Common myeloid progenitor, CD34-positive (primary cell): ENCODE results near the gene ASAP3.
A peak's percentile ranks its signal among the peaks of the same experiment; 100 is the strongest.

ENCODE experiments used
- CTCF ChIA-PET: fragments of 350-600 bp; sonication (Branson Sonifier 250); formaldehyde crosslinking; loops from one replicate; lab custom pipeline; 2021; ENCODE audit warnings: antibody characterized with exemption; lab: Charles Lee
- POLR2A ChIA-PET: fragments of 350-600 bp; sonication (Branson Sonifier 250); formaldehyde crosslinking; loops from one replicate; lab custom pipeline; 2021; ENCODE audit warnings: antibody characterized with exemption; lab: Charles Lee
- DNase-seq, 3 donors: peaks; one replicate each; pipeline versions ENCODE4 v3.0.0 to v3.0.0-alpha.2; 2013
- H3K27ac ChIP-seq, 2 experiments: 1 replicate in 1 of 2; 2 replicates in 1 of 2; pipeline ENCODE4 v1.7.0; 2013; ENCODE audit warnings: inconsistent platforms in 2 of 2, low read length in 2 of 2, mild to moderate bottlenecking in 2 of 2, low read depth in 1 of 2, moderate library complexity in 1 of 2; ENCODE audit not compliant: severe bottlenecking in 2 of 2, insufficient read depth in 1 of 2, poor library complexity in 1 of 2
- H3K27me3 ChIP-seq, 5 experiments: replicated peaks in 2 of 5; 1 replicate in 3 of 5; 2 replicates in 2 of 5; pipeline versions ENCODE4 v1.6.1 to v1.7.0; 2013; ENCODE audit warnings: low read length in 4 of 5, mild to moderate bottlenecking in 2 of 5, moderate library complexity in 2 of 5, inconsistent platforms in 1 of 5; ENCODE audit not compliant: insufficient read depth in 5 of 5, control insufficient read depth in 4 of 5
- H3K36me3 ChIP-seq, 4 experiments: 1 replicate in 2 of 4; 2 replicates in 2 of 4; pipeline versions ENCODE4 v1.6.1 to v1.7.0; 2013; ENCODE audit warnings: low read length in 3 of 4, control low read depth in 1 of 4, mild to moderate bottlenecking in 1 of 4; ENCODE audit not compliant: control insufficient read depth in 4 of 4, insufficient read depth in 4 of 4
- H3K4me1 ChIP-seq, 4 experiments: 1 replicate in 3 of 4; 2 replicates in 1 of 4; pipeline versions ENCODE4 v1.6.1 to v1.7.1; 2013; ENCODE audit warnings: low read length in 3 of 4, mild to moderate bottlenecking in 3 of 4, control low read depth in 1 of 4, inconsistent platforms in 1 of 4, moderate library complexity in 1 of 4; ENCODE audit not compliant: control insufficient read depth in 4 of 4, insufficient read depth in 4 of 4; ENCODE audit errors: control extremely low read depth in 1 of 4
- H3K4me3 ChIP-seq, 7 experiments: 1 replicate in 4 of 7; 2 replicates in 3 of 7; pipeline versions ENCODE4 v1.5.1 to v1.7.0; 2013; ENCODE audit warnings: mild to moderate bottlenecking in 7 of 7, low read length in 6 of 7, moderate library complexity in 6 of 7, inconsistent platforms in 2 of 7, low read depth in 2 of 7, control low read depth in 1 of 7; ENCODE audit not compliant: insufficient read depth in 4 of 7, control insufficient read depth in 1 of 7; ENCODE audit errors: extremely low read depth in 1 of 7
- H3K9me3 ChIP-seq, 5 experiments: 1 replicate in 4 of 5; 2 replicates in 1 of 5; pipeline versions ENCODE4 v1.6.1 to v1.7.1; 2013; ENCODE audit warnings: low read length in 4 of 5, mild to moderate bottlenecking in 2 of 5, inconsistent platforms in 1 of 5, low read depth in 1 of 5, moderate library complexity in 1 of 5; ENCODE audit not compliant: control insufficient read depth in 4 of 5, insufficient read depth in 2 of 5; ENCODE audit errors: control extremely low read depth in 1 of 5
- WGBS: methylation state at CpG from one replicate; pipeline ENCODE4 v1.1.5; 2013; ENCODE audit not compliant: insufficient coverage; 5-methylcytosine and 5-hydroxymethylcytosine counted together

ASAP3 gene

DNA sequence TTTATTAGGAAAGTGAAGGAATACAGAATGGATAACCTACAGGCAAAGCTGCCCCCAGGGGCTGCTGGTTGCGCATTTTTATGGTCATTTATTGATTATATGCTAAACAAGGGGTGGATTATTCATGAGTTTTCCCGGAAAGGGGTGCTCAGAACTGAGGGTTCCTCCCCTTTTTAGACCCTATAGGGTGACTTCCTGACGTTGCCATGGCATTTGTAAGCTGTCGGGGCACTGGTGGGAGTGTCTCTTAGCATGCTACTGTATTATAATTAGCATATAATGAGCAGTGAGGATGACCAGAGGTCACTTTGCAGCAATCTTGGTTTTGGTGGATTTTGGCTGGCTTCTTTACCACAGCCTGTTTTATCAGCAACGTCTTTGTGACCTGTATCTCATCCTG lies 5.9 kb upstream of the ASAP3 start:
- no peak overlapping the region for H3K27ac ChIP-seq
- ChIA-PET CTCF (interaction anchor here (2.5 kb wide), 1 partner anchor 8 kb away, joined by 16 read pairs; no protein-coding TSS in a partner anchor), POLR2A (no interaction called here)
- WGBS, result 63% methylated on average over 3 of the region's 5 CpGs
- no peaks in the 10 kb centered on the region for H3K36me3 ChIP-seq
- no peaks in the 10 kb centered on the region for H3K9me3 ChIP-seq
- no peak overlapping the region for H3K4me3 ChIP-seq
- H3K4me1 ChIP-seq, result no peaks in the 10 kb centered on the region
- H3K27me3 ChIP-seq, result peaks cover 0 to 17% (median 8%) of the 10 kb centered on the region in 5 experiments
- DNase-seq, result no peak

DNA sequence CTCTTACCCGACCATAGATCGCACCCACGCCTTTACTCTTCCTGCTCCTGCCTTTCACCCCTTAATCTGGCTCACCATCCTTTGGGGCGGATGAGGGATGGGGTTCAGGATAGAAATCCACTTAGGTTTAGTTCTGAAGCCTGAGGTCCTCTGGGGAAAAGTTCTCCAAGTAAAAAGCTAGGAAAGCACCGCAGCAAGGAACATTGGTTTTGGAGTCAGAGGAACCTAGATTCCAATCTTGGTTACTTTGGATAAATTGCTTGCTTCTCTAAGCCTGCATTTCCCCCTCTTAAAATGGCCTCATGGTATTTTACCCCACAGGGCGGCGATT lies 988 bp upstream of the ASAP3 start:
- Histone ChIP-seq H3K36me3 (no peaks in the 10 kb centered on the region), H3K27ac (no peak overlapping the region), H3K4me1 (peaks cover 0 to 11% (median 9%) of the 10 kb centered on the region in 4 experiments), H3K9me3 (no peaks in the 10 kb centered on the region), H3K4me3 (peak overlapping the region in 1 of 7 experiments; percentile 74), H3K27me3 (peaks cover 3 to 40% (median 29%) of the 10 kb centered on the region in 5 experiments)
- CTCF ChIA-PET, result interaction anchor here (1.0 to 2.1 kb wide), 3 partner anchors 9 to 23 kb away, joined by 3 to 4 read pairs (median 4); no protein-coding TSS in a partner anchor
- DNase-seq, result no peak
- 100% methylated on average over 1 of the region's 7 CpGs for WGBS
- POLR2A ChIA-PET, result interaction anchor here (0.6 kb wide), 1 partner anchor 40 kb away, joined by 3 read pairs; no protein-coding TSS in a partner anchor

DNA sequence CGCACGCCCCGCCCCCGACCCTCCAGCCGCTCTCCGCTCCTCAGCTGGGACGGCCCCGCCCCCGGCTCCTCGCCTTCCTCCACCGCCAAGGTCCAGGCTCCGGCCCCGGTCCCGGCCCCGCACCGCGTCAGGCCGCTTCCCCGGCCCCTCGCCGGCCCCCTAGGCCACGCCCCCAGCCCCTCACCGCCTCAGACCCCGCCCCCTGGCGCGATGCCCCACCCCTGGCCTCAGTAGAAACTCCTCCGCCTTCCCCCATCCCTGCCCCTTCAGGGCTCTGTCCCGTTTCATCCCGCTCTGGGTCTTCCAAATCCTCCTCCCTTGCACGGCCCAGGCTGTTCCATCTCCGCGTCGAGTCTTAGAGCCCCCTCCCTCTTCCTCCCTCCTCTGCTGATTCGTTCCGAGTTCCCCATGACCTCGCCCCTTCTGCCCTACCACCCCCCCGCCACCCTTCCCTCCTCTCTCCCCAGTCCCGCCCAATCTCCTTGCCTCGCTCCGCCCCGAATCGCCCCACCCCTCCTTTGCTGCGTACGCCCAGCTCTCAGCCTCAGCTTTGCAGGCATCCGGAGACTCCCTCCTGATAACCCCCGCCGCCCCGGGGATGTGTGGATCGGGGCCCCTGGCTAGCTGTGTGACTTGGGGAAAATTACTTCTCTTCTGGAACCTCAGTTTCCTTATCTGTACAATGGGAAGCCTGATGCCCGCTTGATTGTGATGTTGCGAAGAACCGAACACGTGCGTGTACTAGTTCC lies 448 bp upstream of the ASAP3 start:
- POLR2A ChIA-PET, result interaction anchor here (0.6 kb wide), 2 partner anchors 12 to 41 kb away, joined by 3 read pairs; no protein-coding TSS in a partner anchor
- peak; percentile 90 to 96 (median 96) for DNase-seq
- Histone ChIP-seq H3K4me1 (peaks cover 0 to 11% (median 9%) of the 10 kb centered on the region in 4 experiments), H3K27ac (no peak overlapping the region), H3K4me3 (peak overlapping the region; percentile 39 to 74 (median 65)), H3K27me3 (peaks cover 3 to 38% (median 29%) of the 10 kb centered on the region in 5 experiments), H3K36me3 (no peaks in the 10 kb centered on the region), H3K9me3 (no peaks in the 10 kb centered on the region)
- WGBS, result under 1% methylated on average over 36 of the region's 54 CpGs
- CTCF ChIA-PET, result interaction anchor here (1.0 to 2.6 kb wide), 5 partner anchors 9 to 57 kb away, joined by 3 to 8 read pairs (median 4); no protein-coding TSS in a partner anchor

DNA sequence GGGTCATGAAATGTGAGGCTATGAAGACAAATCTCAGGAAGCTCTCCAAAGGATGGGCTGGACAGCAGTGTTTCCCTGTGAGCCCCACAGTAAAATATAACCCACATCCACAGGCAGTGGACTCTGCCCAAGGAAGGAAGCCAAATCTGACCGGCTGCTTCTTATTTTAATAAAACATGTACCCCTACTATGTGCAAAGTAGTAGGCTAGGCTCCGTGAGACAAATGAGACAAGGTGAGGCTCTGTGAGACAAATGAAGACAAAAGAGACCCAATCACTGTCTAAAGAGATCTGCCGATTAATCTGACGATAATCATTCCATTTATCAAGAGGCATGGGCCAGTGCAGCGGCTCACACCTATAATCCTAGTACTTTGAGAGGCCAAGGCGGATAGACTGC lies 2.1 kb downstream of the ASAP3 start:
- 100% methylated on average over 5 of the region's 6 CpGs for WGBS
- Histone ChIP-seq H3K27ac (no peak overlapping the region), H3K27me3 (peaks cover 3 to 37% (median 25%) of the 10 kb centered on the region in 5 experiments), H3K36me3 (no peaks in the 10 kb centered on the region), H3K4me3 (no peak overlapping the region), H3K9me3 (no peaks in the 10 kb centered on the region), H3K4me1 (peaks cover 0 to 11% (median 9%) of the 10 kb centered on the region in 4 experiments)
- ChIA-PET POLR2A (no interaction called here), CTCF (interaction anchor here (1.5 to 2.6 kb wide), 2 partner anchors 15 to 59 kb away, joined by 3 to 8 read pairs; no protein-coding TSS in a partner anchor)
- no peak for DNase-seq

DNA sequence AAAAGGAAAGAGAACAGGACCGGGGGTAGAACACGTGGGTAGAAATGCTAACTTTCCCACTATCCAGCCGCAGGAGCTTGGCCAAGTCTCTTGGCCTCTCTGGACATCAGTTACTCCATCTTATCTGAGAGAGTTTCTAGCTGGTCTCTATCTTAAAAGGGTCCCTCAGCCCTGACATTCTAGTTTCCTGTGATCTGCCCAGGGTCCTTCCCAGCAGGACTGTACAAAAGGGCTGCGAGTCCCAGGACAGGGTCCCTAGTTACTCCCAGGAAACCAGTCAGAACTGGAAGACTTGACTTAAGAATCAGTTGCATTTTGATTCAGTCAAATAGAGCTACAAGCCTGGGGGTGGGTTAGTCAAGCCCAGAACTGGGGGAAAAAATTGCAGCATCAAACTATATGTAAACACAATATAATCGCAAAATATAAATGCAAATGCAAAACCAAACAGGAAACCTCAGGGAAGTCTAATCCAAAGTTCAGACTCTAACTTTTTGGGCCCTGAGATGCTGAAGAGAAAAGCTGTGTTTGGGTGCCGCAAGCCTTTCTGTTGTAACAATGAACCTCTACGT lies 2.9 kb downstream of the ASAP3 start:
- WGBS, result 91% methylated on average over 4 of the region's 7 CpGs
- no peak for DNase-seq
- H3K9me3 ChIP-seq, result no peaks in the 10 kb centered on the region
- no peak overlapping the region for H3K27ac ChIP-seq
- H3K4me3 ChIP-seq, result no peak overlapping the region
- ChIA-PET CTCF (interaction anchor here (0.6 to 1.5 kb wide), 2 partner anchors 15 to 16 kb away, joined by 3 read pairs; no protein-coding TSS in a partner anchor), POLR2A (no interaction called here)
- peaks cover 3 to 36% (median 25%) of the 10 kb centered on the region in 5 experiments for H3K27me3 ChIP-seq
- H3K36me3 ChIP-seq, result no peaks in the 10 kb centered on the region
- H3K4me1 ChIP-seq, result peaks cover 0 to 11% (median 9%) of the 10 kb centered on the region in 4 experiments

DNA sequence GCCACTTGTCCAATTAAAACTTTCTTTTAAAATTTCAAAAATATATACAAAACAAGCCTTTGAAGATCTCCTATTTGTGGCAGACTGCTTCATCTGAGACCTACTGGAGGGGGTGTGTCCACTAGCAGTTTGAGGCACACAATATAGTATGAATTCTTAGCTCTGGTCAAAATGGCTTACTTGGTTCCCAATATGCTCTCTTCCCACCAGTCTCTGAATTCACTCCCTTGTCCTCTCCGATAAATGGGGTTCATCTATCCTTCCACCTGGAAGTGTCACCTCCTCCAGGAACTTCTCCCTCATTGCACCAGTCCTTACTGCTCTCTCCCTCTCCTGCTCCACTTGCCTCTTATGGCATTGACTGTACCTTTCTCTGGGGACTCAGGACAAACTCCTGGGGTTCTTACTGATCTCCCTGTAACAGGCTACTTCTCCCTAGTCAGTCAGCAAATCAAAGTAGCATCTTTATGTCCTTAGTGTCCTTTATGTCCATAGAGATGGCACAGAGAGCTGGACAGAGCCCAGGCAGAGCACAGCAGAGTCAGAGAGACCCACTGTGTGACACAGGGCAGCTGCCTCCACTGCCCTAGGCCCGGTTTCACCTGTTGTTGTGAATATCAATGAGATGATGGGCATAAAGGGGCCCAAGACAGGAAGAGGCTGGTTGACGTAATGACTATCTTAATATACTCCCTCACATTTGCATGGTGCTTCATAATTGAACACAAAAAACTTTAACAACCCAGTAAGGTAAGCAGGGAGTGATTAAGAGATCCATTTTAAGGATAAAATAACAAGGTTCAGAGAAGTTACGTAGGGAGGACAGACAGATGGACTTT lies 3.6 kb downstream of the ASAP3 start:
- peaks cover 3 to 31% (median 23%) of the 10 kb centered on the region in 5 experiments for H3K27me3 ChIP-seq
- ChIA-PET POLR2A (no interaction called here), CTCF (interaction anchor here (0.6 kb wide), 1 partner anchor 16 kb away, joined by 3 read pairs; no protein-coding TSS in a partner anchor)
- H3K4me1 ChIP-seq, result peaks cover 0 to 11% (median 9%) of the 10 kb centered on the region in 4 experiments
- 93% methylated on average over 2 of the region's 4 CpGs for WGBS
- no peaks in the 10 kb centered on the region for H3K9me3 ChIP-seq
- H3K27ac ChIP-seq, result no peak overlapping the region
- no peak for DNase-seq
- H3K4me3 ChIP-seq, result no peak overlapping the region
- no peaks in the 10 kb centered on the region for H3K36me3 ChIP-seq
